ENCODE data around the gene LUZP2.

Gene LUZP2

GRCh38 chr11:24716403-24716802, 219.6 kb downstream of the LUZP2 start:
- no peaks in the 10 kb centered on the region for H3K9me3 ChIP-seq (ENCODE audit: severe bottlenecking)
- no peak for TF ChIP-seq CTCF (IDR thresholded peaks at IDR 0.05; ENCODE audit: low read depth, low read length)
- DNase-seq: no peak
- no peak overlapping the region for H3K27ac ChIP-seq
- no peak overlapping the region for H3K4me3 ChIP-seq (ENCODE audit: low read depth, low read length)
- H3K27me3 ChIP-seq (ENCODE audit: insufficient read depth, low read depth, severe bottlenecking): no peaks in the 10 kb centered on the region
- no peaks in the 10 kb centered on the region for H3K36me3 ChIP-seq

GRCh38 chr11:24723231-24723630, 226.4 kb downstream of the LUZP2 start:
- no peak overlapping the region for H3K27ac ChIP-seq
- H3K36me3 ChIP-seq: no peaks in the 10 kb centered on the region
- no peak overlapping the region for H3K4me3 ChIP-seq (ENCODE audit: low read depth, low read length)
- no peaks in the 10 kb centered on the region for H3K9me3 ChIP-seq (ENCODE audit: severe bottlenecking)
- no peaks in the 10 kb centered on the region for H3K27me3 ChIP-seq (ENCODE audit: insufficient read depth, low read depth, severe bottlenecking)
- no peak for DNase-seq
- no peak for TF ChIP-seq CTCF (IDR thresholded peaks at IDR 0.05; ENCODE audit: low read depth, low read length)

GRCh38 chr11:24731554-24731953, 234.7 kb downstream of the LUZP2 start:
- no peaks in the 10 kb centered on the region for H3K36me3 ChIP-seq
- no peak overlapping the region for H3K4me3 ChIP-seq (ENCODE audit: low read depth, low read length)
- no peak for DNase-seq
- no peak for TF ChIP-seq CTCF (IDR thresholded peaks at IDR 0.05; ENCODE audit: low read depth, low read length)
- no peaks in the 10 kb centered on the region for H3K27me3 ChIP-seq (ENCODE audit: insufficient read depth, low read depth, severe bottlenecking)
- H3K27ac ChIP-seq: no peak overlapping the region
- no peaks in the 10 kb centered on the region for H3K9me3 ChIP-seq (ENCODE audit: severe bottlenecking)

- H3K9me3 ChIP-seq (ENCODE audit: severe bottlenecking): no peaks in the 10 kb centered on the region
- no peak overlapping the region for H3K27ac ChIP-seq
- no peak for TF ChIP-seq CTCF (IDR thresholded peaks at IDR 0.05; ENCODE audit: low read depth, low read length)
- H3K36me3 ChIP-seq: no peaks in the 10 kb centered on the region
- no peak overlapping the region for H3K4me3 ChIP-seq (ENCODE audit: low read depth, low read length)
- DNase-seq: no peak
- no peaks in the 10 kb centered on the region for H3K27me3 ChIP-seq (ENCODE audit: insufficient read depth, low read depth, severe bottlenecking)
Observed at GRCh38 chr11:24734742-24735237, 237.9 kb downstream of the LUZP2 start.

GRCh38 chr11:24738972-24739371, 242.1 kb downstream of the LUZP2 start:
- no peak for DNase-seq
- H3K27ac ChIP-seq: no peak overlapping the region
- no peak for TF ChIP-seq CTCF (IDR thresholded peaks at IDR 0.05; ENCODE audit: low read depth, low read length)
- no peaks in the 10 kb centered on the region for H3K27me3 ChIP-seq (ENCODE audit: insufficient read depth, low read depth, severe bottlenecking)
- no peak overlapping the region for H3K4me3 ChIP-seq (ENCODE audit: low read depth, low read length)
- no peaks in the 10 kb centered on the region for H3K9me3 ChIP-seq (ENCODE audit: severe bottlenecking)
- no peaks in the 10 kb centered on the region for H3K36me3 ChIP-seq

GRCh38 chr11:24739637-24740036, 242.8 kb downstream of the LUZP2 start:
- no peak for DNase-seq
- no peak overlapping the region for H3K4me3 ChIP-seq (ENCODE audit: low read depth, low read length)
- no peak for TF ChIP-seq CTCF (IDR thresholded peaks at IDR 0.05; ENCODE audit: low read depth, low read length)

More at GRCh38 chr11:24739637-24740036, 242.8 kb downstream of the LUZP2 start:
- Histone ChIP-seq H3K36me3 (no peaks in the 10 kb centered on the region), H3K9me3 (ENCODE audit: severe bottlenecking) (no peaks in the 10 kb centered on the region), H3K27ac (no peak overlapping the region), H3K27me3 (ENCODE audit: insufficient read depth, low read depth, severe bottlenecking) (no peaks in the 10 kb centered on the region)
